Stromal cell of bone marrow (primary cell): Measurements from ENCODE around the gene LRRC8E.
"Not testable (repeated sequence)": the region's sequence is repeated elsewhere in the genome, so short reads cannot be mapped to it uniquely, and the experiment has no call there.

ENCODE experiments used
- DNase-seq: peaks from one replicate; pipeline ENCODE4 v3.0.0-alpha.2; 2012; ENCODE audit warnings: low read depth

The LRRC8E gene

DNA sequence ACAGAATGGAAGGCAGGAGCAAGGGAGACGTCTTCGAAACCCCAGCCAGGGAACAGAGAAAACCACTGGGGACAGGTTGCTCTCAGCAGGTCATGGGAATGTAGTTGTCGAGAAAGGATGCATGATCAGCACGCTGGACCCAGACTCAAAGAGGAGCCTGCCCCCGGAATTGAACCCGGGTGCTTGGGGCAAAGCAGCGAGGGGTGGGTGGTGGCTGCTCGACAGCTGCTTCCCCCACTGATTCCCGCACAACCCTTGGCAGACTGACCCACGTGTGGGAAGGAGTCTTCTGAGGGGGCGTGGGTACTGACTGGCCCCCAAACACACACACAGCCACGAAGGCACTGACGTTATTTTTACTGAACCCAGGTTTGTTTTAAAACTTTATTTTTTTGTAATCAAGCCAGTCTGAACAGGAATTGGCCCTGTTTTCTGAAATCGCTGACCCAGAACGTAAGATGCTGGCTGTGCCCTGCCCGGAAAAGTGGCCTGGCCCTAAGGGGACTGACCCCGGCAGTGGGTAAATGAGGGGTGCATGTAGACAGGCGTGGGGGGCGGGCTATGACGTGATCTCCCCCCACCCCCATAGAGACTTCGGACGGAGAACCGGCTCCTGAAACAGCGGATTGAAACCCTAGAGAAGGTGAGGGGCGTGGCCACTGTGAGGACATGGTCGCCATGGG is 32.7 kb upstream of the LRRC8E start:
- DNase-seq = no peak

DNA sequence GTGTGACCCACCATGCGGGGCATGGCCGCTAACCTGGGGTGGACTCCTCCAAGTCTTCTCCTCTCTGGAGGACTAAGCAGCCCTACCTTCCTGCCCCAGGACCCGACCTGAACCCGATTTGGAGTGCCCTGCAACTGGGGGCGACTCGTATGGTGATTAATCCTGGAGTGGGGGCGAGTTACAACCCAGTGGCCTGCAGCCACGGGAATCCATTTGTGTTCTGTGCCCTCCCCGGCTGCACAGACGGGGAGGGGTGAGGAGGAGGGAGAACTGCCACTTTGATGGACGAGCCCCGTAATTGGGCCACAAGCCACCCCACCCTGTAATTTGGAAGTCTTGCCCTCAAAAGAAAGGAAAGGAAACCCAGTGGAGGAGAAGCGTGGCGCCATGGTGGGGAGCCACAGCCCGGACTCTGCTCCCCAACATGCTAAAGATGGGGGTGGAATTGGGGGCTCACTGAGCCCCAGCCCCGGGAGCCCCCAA is 32.2 kb upstream of the LRRC8E start:
- no peak for DNase-seq

DNA sequence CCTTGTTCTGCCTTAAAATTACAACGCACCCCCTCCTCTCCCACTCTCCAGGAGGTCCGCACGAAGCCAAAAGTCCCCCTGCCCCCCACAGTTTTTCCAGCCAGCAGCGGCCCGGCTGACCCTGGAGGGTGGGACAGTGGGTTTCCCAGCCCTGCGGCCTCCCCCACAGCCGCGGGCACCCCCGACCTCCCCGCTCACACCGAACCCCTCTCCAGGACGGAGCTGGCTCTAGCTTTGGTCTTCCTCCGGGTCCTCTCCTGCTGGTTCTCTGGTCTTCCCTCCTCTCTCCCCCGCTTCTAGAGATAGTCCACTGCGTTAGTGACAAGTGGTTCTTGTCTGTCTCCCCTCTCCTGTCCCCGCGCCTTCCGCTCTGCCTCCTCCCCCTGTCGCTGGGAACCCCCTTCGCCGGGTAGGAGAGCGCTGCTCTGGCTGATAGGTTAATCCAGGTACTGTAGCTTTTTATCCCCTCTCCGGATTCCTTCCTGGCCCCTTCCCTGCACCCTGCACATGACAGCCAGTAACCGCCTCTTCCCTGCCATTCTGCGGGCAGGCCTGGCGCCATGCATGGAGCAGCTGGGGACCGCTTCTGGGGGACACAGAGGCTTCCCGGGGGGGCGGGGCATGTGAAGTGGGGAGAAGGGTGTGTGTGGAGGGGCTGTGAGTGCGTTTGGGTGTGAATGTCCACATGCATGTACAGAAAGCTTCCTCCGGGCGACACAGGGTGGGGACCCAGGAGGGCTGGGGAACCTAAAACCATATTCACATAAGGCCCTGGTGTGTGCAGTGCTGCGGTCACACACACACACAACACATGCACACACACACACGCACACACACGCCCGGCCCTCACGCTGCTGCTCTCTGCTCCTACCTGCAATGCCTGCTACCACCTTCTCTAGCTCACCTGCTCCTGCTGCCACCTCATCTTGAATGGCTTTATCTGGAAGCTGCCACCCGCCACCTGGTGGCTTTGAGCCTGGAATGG is 31.3 kb upstream of the LRRC8E start:
- DNase-seq = no peak

DNA sequence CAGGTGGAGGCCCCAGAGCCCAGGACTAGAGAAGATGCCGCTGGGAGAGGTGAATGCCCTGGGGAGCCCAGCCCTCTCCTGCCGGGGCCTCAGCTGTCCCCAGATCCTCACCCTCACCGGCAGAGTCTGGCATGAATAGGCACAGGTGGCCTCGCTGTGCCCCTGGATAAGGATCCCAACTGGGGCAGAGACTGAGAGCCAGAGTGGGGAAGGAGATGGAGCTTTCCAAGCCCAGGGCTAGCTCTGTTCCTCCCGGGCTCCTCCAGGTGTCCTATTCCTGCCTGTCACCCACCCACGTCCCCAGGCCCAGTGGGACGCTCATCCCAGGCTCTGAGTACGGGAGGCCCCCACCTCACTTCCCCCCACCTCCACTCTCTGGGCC is 30.6 kb upstream of the LRRC8E start:
- DNase-seq = no peak

DNA sequence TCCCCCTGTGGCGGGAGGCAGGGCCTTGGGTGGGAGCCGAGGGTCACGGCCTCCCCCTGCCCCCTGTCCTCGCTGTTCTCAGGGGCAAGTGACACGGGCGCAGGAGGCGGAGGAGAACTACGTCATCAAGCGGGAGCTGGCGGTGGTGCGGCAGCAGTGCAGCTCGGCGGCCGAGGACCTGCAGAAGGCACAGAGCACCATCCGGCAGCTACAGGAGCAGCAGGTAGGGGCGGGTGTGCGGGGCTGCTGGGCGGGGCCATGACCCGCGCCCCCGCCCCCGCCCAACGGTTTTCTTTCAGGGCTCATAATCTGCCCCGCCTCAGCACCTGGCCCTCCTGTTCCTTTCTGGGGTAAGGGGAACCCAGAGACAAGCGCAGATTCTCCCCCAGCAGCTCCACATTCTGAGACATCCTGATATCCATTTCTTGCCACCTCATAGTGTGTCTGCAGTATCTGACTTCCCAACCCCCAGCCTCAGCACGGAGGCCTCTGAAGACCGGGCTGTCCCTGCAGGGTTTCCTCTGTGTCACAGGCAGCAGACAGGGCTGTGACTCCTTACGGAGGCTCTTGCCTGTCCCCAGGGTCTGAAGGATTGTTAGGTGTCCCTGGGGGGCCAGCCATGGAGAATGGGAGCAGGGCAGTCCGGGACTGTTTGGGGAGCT is 30.1 kb upstream of the LRRC8E start:
- no peak for DNase-seq

DNA sequence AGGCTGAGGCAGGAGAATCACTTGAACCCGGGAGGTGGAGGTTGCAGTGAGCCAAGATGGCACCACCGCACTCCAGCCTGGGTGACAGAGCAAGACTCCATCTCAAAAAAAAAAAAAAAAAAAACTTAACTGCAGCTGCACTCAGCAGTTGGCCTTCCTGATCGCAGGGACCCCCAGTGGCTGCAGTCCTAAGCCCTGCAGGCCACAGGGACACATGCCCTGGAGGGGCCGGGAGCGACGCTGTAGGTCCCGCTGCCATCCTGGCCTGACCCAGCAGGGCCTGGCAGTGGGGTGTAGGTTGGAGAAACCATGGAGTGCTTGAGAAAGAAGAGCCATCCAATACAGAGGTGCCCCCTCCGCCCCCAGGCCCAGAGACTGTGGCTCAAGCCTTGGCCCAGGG is 29.2 kb upstream of the LRRC8E start:
- not testable (repeated sequence) for DNase-seq

DNA sequence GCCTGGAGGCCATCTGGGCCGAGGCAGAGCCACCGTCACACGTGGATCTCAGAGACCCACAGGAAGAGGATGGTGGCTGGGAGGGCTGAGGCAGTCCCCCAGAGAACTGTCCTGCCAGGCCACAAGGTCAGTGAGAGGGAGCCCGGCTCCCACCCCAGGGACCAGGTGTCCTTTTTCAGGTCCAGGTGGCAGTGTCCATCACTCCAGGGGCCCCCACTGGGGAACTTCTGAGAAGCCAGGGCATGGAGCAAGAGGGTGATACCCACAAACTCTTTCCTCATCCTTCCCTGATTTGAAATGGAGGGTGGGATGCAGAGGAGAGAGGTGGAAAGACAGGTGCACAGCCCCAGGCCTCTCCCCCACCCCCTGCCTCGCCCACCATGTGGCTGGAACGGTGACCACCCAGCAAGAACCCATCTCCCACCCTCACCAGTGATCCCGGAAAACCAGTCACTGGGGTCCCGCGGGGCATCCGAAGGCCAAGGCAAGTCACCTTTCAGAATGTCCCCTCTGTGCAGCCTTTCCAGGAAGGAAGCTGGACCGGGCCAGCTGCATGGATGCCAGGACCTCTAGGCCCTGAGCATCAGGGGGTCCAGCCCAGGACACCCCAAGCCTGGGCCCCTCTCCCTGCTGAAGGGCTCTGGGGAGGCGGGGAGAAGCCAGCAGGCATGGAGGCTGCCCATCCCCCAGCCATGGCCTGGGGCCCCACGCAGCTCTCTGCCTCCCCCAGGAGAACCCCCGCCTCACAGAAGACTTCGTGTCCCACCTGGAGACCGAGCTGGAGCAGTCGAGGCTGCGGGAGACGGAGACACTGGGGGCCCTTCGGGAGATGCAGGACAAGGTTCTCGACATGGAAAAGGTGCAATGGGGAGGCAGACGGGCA is 28.2 kb upstream of the LRRC8E start:
- DNase-seq = no peak

DNA sequence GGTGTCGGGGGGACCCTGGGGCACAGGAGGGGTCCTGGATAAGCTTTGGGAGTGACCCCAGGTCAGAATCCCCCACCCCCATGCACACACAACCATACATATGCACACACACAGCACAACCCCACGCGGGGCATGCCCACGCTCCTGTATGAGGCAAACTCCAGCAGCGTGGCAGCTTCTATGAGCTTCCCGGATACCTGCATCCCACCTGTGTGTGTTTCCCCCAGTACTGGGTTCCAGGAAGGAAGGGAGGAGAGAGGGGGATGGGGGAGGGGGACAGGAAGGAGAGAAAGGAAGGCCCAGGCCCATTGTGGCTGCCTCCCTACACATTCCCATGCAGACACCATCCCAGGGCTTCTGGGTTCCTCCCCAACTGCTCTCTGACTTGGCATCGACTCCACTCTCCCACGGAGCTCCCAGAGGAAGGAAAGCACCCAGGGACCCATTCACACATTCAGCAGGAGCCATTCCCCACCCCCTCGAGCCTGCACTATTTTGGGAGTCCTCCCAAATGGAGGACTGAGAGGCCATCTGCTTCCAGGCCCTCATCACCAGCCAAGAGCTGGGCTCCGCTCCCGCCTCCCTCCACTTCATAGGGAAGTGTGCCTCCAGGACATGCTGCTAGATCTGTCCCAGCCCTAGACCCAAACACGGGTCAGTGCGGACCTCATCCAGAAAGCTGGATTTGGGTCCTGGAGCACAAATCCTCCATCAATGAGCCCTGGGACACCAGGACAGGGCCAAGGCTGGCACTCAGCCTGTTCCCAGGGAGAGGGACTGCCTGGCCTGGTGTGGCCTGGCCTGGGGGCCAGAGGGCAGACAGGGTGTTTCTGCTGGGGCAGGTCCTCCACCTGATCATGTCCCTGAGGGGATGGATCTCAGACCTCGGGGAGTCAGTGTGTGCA is 27.3 kb upstream of the LRRC8E start:
- no peak for DNase-seq

DNA sequence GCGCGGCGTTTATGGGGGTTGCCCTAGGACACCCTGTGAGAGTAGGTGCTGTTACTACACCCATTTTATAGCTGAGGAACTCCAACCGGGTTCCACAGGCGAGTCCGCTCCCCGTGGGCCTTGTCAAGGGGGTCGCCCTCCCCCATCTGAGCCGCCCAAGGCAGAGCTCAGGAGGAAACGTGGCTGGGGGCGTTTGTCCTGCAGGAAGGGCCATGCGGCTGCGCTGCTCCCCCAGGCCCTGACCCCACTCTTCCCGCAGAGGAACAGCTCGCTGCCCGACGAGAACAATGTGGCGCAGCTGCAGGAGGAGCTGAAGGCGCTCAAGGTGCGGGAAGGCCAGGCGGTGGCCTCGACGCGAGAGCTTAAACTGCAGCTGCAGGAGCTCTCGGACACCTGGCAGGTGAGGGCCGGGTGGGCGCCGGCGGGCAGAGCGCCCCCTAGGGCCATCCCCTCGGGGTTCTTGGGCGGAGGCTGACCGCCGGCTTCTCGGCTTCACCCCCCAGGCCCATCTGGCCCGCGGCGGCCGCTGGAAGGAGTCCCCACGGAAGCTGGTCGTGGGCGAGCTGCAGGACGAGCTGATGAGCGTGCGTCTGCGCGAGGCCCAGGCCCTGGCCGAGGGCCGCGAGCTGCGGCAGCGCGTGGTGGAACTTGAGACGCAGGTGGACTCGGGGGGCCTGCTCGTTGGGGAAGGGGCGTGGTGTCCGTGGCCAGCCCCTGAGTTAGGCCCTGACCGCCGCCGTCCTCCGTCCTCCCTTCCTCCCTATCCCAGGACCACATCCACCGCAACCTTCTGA is 26.5 kb upstream of the LRRC8E start:
- no peak for DNase-seq

DNA sequence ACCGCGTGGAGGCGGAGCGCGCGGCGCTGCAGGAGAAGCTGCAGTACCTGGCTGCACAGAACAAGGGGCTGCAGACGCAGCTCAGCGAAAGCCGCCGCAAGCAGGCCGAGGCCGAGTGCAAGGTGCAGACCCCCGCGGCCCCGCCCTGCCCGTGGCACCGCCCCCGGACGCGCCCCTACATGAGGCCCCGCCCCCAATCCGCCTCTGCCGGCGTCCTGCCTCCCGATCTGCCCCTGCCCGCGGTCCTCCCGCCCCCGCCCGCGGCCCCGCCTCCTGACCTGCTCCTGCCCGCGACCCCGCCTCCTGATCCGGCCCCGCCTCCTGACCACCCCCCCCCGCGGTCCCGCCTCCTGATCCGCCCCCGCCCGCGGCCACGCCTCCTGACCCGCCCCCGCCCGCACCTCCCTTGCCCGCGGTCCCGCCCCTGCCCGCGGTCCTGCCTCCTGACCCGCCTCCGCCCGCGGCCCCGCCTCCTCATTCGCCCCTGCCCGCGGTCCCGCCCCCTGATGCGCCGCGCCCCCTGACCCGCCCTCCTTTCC is 25.8 kb upstream of the LRRC8E start:
- no peak for DNase-seq

DNA sequence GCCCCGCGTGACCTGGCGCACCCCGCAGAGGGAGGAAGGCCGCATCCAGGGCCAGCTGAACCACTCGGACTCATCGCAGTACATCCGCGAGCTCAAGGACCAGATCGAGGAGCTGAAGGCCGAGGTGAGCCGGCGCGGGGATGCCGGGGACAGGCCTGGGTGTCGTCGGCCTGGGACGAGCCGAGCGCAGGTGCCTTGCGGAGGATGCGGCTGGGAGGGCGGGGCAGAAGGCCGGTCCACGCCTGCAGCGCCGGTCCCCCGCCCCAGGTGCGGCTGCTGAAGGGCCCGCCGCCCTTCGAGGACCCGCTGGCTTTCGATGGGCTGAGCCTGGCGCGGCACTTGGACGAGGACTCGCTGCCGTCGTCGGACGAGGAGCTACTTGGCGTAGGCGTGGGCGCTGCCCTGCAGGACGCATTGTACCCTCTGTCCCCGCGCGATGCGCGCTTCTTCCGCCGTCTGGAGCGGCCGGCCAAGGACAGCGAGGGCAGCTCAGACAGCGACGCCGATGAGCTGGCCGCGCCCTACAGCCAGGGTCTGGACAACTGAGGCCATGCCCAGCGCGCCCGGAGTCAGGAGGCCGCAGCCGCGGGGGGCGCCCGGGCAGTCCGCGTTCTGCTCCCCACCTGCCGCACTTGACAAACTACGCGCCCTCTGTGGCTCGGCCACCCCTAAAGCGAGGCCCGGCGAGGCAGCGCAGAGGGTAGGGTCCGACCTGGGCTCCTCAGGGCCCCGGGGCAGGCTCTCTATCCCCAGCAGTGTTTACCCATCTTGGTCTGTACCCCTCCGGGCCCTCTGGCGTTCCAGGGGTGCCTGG is 24.9 kb upstream of the LRRC8E start:
- DNase-seq = no peak

DNA sequence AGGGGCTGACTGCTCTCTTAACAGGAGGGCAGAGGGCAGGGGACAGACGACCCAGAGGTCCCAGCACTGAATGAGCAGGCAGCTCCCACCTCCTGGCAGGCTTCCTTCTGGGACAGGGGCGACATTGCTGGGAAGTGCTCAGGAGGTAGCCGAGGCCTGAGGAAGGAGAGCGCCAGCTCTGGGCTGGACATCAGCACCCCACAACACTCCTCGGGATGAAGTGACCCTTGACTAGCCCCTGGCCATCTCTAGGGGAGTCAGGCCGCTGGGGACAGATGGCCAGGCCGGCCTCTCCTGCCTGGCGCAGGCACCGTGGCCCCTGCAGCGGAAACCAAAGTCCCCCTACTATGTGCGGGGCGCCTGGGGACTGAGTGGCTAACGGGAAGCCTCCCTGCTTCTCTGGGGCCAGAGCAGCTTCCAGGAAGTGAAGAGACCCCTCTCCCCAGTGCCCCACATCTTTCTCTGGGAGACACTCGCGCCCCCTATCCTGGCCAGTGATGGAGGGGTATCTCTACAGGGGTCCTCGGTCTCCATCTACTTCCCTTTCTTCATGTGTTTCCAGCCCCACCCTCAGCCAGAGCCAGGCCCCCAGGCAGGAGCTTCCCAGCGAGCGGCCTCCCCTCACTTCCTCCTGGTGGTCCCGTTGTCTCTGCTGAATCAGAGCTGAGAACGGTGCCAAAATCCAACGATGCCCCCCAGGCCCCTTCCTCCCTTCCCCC is 24.2 kb upstream of the LRRC8E start:
- no peak for DNase-seq

DNA sequence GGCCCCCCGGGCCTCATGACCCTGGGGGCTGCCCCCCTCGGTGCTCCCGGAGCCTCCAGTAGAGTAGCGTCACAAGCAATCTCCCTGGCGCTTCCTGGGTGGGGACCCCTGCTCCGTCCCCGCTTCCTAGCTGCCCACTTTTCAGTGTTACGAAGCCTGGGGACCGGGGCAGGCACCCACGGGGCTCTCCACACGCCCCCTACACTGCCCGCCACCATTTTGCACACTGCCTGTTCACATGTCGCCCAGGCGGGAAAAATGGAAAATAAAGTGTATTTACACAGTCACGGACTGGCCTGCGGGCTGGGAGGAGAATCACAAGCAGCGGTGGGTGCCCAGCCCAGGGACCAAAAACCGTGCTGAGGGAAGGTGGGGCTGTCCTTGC is 23.6 kb upstream of the LRRC8E start:
- no peak for DNase-seq

DNA sequence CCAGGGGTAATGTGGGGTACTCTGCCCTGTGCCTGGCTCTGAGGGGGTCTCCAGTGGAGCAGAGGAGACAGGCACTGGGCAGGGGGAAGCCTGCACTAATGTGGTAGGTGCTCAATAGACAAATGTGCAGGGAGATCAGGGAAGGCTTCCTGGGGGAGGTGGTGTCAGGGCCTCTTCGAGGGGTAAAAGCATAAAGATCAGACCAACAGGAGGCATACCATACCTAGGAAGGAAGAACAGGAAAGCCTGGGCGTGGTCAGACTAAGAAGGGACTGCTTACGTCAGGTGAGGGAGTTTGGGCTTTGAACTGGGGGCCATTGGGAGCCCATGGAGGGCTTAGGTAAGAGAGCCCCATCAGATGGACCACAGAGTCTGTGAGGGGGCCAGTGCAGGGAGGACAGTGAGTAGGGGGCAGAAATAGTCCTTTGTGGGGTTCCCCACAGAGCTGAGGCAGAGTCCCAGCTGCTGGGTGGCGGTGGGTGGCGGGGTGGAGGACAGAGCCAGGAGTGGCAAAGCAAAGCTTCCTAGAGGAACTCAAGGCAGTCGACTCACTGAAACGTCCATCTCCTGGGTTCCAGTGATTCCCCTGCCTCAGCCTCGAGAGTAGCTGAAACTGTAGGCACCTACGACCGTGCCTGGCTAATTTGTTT is 22.9 kb upstream of the LRRC8E start:
- no peak for DNase-seq

DNA sequence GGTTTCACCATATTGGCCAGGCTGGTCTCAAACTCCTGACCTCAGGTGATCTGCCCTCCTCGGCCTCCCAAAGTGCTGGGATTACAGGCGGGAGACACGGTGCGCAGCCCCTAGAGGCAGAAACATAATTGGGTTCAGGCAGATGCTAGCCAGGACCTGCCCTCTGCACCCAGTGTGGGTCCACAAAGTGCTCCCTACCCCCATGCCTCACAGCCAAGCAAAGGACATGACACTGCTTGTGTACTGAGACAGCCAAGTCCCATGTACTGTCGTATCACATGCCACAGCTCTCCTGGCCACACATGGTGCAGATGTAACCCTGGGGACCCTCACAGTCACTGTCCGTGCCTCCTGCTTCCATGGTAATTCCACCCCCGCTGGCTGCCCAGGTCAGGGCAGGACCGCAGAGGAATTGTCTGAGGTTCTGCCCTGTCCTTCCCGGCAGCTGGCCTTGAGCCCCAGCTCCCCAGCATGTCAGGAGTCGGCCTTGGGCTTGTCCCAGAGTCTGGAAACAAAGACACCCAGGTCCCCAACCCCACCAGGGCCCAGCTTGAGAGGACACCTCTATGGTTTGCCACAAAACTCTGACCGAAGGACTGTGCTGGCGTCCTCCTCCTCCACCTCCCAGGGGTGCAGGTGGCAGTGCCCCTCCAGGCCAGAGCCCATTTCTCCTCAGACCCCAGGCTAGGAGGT is 21.8 kb upstream of the LRRC8E start:
- no peak for DNase-seq

DNA sequence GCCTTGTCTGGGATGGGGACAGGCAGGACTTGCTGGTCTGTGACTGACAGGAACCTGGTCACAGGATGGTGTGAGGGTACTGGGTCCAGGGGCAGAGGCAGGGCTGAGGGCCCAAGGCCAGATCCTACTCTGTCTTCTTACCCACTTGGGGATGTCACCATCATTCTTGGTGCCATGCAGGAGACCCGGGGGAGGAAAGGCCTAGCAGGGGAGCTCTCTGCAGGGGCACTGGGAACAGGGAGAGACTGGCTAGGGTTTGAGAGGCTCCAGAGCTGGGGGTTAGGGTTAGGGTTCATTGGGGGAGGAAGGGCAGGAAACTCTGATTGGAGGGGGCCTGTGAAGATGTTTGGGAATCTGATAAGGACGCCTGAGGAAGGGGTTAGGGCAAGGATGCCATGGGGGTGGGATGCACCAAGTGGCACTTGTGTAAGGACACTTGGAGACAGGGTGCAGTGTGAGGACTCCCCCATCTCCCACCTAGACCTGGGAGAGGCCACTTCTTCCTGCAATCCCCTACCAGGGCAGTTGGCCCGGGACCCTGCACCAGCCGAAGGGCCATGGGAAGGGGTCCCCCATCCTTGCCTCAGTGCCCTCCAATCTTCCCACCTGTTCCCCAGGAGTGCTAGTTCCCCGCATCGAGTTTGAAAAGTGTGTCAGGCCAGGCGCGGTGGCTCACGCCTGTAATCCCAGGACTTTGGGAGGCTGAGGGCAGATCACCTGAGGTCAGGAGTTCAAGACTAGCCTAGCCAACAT is 21.0 kb upstream of the LRRC8E start:
- no peak for DNase-seq
